MCF 10A (cell line): ENCODE data around the gene MYL3. TPM values are rescaled to one million over a fixed set of nuclear protein-coding genes. Genes with fewer than 3 reads are reported as not detected.

Source experiments
- BruUV-seq: library from RNA; stranded (reverse); fragments of 400-500 nt; replicated peaks from 2 replicates; lab custom pipeline; 2021; lab: Mats Ljungman, UMichigan
- CTCF ChIA-PET: fragments of 300-600 bp; sonication (Branson Sonifier 250); formaldehyde crosslinking; extraction: SDS; loops from one replicate; lab custom pipeline; 2021; ENCODE audit warnings: antibody characterized with exemption, inconsistent platforms; lab: Yijun Ruan, JAX
- POLR2A ChIA-PET: fragments of 300-600, 350-650 bp; sonication (Branson Sonifier 250); formaldehyde crosslinking; extraction: SDS; loops from one replicate; lab custom pipeline; 2020; ENCODE audit warnings: antibody characterized with exemption, inconsistent platforms; lab: Yijun Ruan, JAX
- DNase-seq: peaks from one replicate; pipeline ENCODE4 v3.0.0-alpha.2; 2018; ENCODE audit not compliant: unreplicated experiment
- H3K27ac Mint-ChIP-seq: one replicate; pipeline ENCODE4 v1.8.0; 2022; ENCODE audit warnings: mild to moderate bottlenecking, low read depth, mixed read lengths; ENCODE audit not compliant: unreplicated experiment
- H3K27me3 Mint-ChIP-seq: one replicate; pipeline ENCODE4 v1.8.0; 2022; ENCODE audit warnings: mixed read lengths; ENCODE audit not compliant: insufficient read depth, unreplicated experiment
- H3K36me3 Mint-ChIP-seq: one replicate; pipeline ENCODE4 v1.8.0; 2022; ENCODE audit warnings: mild to moderate bottlenecking, moderate library complexity, mixed read lengths; ENCODE audit not compliant: insufficient read depth, unreplicated experiment
- H3K4me1 Mint-ChIP-seq: one replicate; pipeline ENCODE4 v1.8.0; 2022; ENCODE audit warnings: mixed read lengths; ENCODE audit not compliant: insufficient read depth, unreplicated experiment
- H3K4me3 Mint-ChIP-seq: one replicate; pipeline ENCODE4 v1.8.0; 2022; ENCODE audit warnings: mild to moderate bottlenecking, moderate library complexity, mixed read lengths; ENCODE audit not compliant: unreplicated experiment
- H3K9me3 Mint-ChIP-seq: one replicate; pipeline ENCODE4 v1.8.0; 2022; ENCODE audit warnings: mixed read lengths; ENCODE audit not compliant: unreplicated experiment
- intact Hi-C: fragments of 100-400 bp; cut with micrococcal nuclease; formaldehyde crosslinking; loops from 2 replicates; pipeline ENCODE4 v1.14.1; 2022
- total RNA-seq: library from RNA; stranded (reverse); gene quantifications from 2 replicates; pipeline ENCODE4 v1.2.3, GENCODE V29; 2022
- TF ChIP-seq, protein P1 (sequence below): fragments of 200-600 bp; IDR thresholded peaks from one replicate; pipeline ENCODE4 v1.8.0; 2022; ENCODE audit warnings: antibody characterized with exemption, mild to moderate bottlenecking; ENCODE audit not compliant: unreplicated experiment

Gene MYL3
- total RNA-seq, 1 experiment from 2014 or later, result not detected

- intact Hi-C loops, result no loop called here
- DNase-seq, result no peak
- TF ChIP-seq, protein P1, sequence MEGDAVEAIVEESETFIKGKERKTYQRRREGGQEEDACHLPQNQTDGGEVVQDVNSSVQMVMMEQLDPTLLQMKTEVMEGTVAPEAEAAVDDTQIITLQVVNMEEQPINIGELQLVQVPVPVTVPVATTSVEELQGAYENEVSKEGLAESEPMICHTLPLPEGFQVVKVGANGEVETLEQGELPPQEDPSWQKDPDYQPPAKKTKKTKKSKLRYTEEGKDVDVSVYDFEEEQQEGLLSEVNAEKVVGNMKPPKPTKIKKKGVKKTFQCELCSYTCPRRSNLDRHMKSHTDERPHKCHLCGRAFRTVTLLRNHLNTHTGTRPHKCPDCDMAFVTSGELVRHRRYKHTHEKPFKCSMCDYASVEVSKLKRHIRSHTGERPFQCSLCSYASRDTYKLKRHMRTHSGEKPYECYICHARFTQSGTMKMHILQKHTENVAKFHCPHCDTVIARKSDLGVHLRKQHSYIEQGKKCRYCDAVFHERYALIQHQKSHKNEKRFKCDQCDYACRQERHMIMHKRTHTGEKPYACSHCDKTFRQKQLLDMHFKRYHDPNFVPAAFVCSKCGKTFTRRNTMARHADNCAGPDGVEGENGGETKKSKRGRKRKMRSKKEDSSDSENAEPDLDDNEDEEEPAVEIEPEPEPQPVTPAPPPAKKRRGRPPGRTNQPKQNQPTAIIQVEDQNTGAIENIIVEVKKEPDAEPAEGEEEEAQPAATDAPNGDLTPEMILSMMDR, result no peak
- CTCF ChIA-PET, result interaction anchor here (1.2 kb wide), 1 partner anchor 13 kb away, joined by 5 read pairs; no protein-coding TSS in a partner anchor
- POLR2A ChIA-PET, result no interaction called here
- Mint-ChIP-seq H3K9me3 (no peaks in the 10 kb centered on the region), H3K27me3 (peaks cover 46% of the 10 kb centered on the region), H3K27ac (no peak overlapping the region), H3K36me3 (no peaks in the 10 kb centered on the region), H3K4me1 (no peaks in the 10 kb centered on the region), H3K4me3 (no peak overlapping the region)
- no TSS peak for BruUV-seq
These were observed 5.5 kb downstream of the MYL3 start for GRCh38 chr3:46857485-46858341.

- H3K27me3 Mint-ChIP-seq, result peaks cover 46% of the 10 kb centered on the region
- DNase-seq, result no peak
- H3K27ac Mint-ChIP-seq, result no peak overlapping the region
- no peaks in the 10 kb centered on the region for H3K9me3 Mint-ChIP-seq
- BruUV-seq, result no TSS peak
- POLR2A ChIA-PET, result no interaction called here
- intact Hi-C loops, result no loop called here
- H3K4me1 Mint-ChIP-seq, result no peaks in the 10 kb centered on the region
- no peaks in the 10 kb centered on the region for H3K36me3 Mint-ChIP-seq
- CTCF ChIA-PET, result interaction anchor here (0.6 kb wide), 1 partner anchor 10 kb away, joined by 3 read pairs; no protein-coding TSS in a partner anchor
- no peak overlapping the region for H3K4me3 Mint-ChIP-seq
- TF ChIP-seq, protein P1, result no peak
These were observed 6.4 kb downstream of the MYL3 start for GRCh38 chr3:46856576-46857471.

DNA sequence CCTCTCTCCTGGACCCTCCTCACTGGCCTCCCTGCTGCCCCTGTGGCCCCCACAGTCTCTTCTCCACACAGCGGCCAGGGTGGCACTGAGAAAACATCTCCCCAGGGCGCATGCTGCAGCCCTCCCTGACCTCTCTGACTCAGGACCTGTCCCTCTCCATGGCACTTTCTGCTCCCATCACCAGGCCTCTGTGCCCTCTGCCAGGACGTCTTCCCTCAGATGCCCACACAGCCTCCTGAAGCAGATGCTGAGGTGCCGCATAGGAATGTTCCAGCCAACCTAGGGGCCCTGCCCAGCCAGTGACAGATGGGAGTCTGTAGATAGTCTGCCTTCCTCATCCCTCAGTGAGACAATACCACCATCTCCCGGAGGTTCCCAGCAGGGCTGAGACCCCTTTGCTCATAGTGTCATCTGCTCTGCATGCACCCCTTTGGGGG is 8.7 kb downstream of the MYL3 start:
- ChIA-PET POLR2A (no interaction called here), CTCF (no interaction called here)
- no peak overlapping the region for H3K27ac Mint-ChIP-seq
- no peak for DNase-seq
- no peaks in the 10 kb centered on the region for H3K36me3 Mint-ChIP-seq
- H3K9me3 Mint-ChIP-seq, result no peaks in the 10 kb centered on the region
- H3K27me3 Mint-ChIP-seq, result peaks cover 46% of the 10 kb centered on the region
- BruUV-seq, result no TSS peak
- H3K4me3 Mint-ChIP-seq, result no peak overlapping the region
- no peaks in the 10 kb centered on the region for H3K4me1 Mint-ChIP-seq
- intact Hi-C loops, result no loop called here
- TF ChIP-seq, protein P1, result no peak
